ENCODE data around the gene AFF3. TPM values are rescaled to one million over a fixed set of nuclear protein-coding genes. Genes with fewer than 3 reads are reported as not detected.

The AFF3 gene
- total and polyA plus RNA-seq, 8 donors: 16.4 to 42.0 (median 21.4) TPM

DNA sequence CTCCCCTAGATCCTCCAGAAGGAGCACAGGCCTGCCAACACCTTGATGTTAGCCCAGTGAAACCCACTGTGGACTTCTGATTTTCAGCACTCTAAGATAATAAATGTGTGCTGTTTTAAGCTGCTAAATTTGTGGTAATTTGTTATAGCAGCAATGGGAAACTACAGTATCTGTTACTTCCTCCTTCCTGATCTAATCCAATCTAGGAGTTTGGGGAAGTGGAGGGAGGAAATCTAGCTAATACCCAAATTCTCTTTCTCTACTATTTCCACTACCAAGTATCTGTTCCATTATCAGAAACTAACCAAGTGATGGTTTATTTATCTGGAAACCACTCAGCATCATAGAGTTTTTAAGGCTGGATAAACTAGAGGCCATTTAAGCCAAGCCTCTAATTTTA, 64.9 kb downstream of the AFF3 start:
- H3K4me1 ChIP-seq: no peaks in the 10 kb centered on the region
- no peaks in the 10 kb centered on the region for H3K36me3 ChIP-seq
- no peak for DNase-seq
- TF ChIP-seq, protein P1, sequence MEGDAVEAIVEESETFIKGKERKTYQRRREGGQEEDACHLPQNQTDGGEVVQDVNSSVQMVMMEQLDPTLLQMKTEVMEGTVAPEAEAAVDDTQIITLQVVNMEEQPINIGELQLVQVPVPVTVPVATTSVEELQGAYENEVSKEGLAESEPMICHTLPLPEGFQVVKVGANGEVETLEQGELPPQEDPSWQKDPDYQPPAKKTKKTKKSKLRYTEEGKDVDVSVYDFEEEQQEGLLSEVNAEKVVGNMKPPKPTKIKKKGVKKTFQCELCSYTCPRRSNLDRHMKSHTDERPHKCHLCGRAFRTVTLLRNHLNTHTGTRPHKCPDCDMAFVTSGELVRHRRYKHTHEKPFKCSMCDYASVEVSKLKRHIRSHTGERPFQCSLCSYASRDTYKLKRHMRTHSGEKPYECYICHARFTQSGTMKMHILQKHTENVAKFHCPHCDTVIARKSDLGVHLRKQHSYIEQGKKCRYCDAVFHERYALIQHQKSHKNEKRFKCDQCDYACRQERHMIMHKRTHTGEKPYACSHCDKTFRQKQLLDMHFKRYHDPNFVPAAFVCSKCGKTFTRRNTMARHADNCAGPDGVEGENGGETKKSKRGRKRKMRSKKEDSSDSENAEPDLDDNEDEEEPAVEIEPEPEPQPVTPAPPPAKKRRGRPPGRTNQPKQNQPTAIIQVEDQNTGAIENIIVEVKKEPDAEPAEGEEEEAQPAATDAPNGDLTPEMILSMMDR (IDR thresholded peaks at IDR 0.05): no peak
- ATAC-seq: no peak
- no peaks in the 10 kb centered on the region for H3K27me3 ChIP-seq
- no peak overlapping the region for H3K27ac ChIP-seq
- no peaks in the 10 kb centered on the region for H3K9me3 ChIP-seq
- H3K4me3 ChIP-seq: no peak overlapping the region
- intact Hi-C loops (cut with DNase I): no loop called here

DNA sequence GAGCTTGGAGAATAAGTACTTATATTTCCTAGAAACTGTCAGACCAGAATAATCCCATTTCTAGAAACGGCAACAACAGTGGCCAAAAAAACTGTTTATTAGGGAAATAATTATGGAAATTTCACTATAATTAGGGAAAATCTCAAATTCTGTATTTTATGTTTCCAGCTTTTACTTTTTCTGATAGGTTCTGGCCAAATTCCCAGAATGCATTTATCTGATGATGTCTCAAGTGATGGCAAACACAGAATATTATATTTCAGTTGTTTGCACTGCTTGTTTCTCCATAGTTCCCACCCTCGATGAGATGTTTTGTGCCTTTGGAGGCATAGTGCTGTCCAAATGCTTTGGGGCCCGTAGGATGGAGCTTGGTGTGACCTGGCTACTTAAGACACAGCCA, 66.9 kb downstream of the AFF3 start:
- no peaks in the 10 kb centered on the region for H3K9me3 ChIP-seq
- ATAC-seq: no peak
- H3K4me3 ChIP-seq: no peak overlapping the region
- H3K27me3 ChIP-seq: no peaks in the 10 kb centered on the region
- H3K4me1 ChIP-seq: no peaks in the 10 kb centered on the region
- DNase-seq: peak in 1 of 4 donors; percentile 32
- TF ChIP-seq, protein P1 (IDR thresholded peaks at IDR 0.05): no peak
- H3K27ac ChIP-seq: no peak overlapping the region
- intact Hi-C loops (cut with DNase I): no loop called here
- H3K36me3 ChIP-seq: no peaks in the 10 kb centered on the region

DNA sequence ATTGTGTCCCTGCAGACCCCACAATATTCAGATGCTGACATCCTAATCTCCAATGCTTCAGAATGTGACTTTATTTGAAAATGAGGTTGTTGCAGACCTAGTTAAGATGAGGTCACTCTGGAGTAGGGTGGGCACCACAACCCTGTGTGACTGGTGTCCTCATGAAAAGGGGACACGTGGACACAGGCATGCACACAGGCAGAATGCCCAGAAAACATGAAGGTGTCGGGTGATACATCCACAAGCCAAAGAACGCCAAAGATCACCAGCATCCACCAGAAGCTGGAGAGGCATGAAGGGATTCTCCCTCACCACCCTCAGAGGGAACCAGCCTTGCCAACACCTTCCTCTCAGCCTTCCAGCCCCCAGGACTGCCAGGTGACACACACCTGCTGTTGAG, 69.3 kb downstream of the AFF3 start:
- ATAC-seq (no peak), DNase-seq (no peak)
- Histone ChIP-seq H3K27ac (no peak overlapping the region), H3K36me3 (no peaks in the 10 kb centered on the region), H3K27me3 (no peaks in the 10 kb centered on the region), H3K4me3 (no peak overlapping the region), H3K9me3 (no peaks in the 10 kb centered on the region), H3K4me1 (peaks cover 0 to 10% of the 10 kb centered on the region in 2 donors)
- intact Hi-C loops (cut with DNase I): no loop called here
- TF ChIP-seq, protein P1 (IDR thresholded peaks at IDR 0.05): no peak

DNA sequence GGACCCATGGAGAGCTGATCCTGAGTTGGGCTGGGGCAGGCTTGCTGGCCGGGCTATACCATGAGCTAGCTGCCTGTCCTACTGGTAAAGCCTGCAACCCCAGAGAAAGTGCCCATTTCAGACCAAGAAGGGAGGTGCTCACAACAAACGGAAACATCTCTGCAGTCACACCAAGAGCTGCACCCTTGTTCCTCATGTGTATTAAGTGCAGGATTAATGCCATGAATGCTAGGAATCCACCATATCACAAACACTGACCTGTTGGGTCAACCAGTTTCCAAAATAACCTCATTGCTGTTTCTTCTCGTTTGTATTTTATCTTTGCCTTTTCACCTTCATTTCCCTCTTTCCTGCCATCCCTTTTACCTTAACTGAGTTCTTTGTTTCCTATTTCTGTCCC, 69.9 kb downstream of the AFF3 start:
- no peak overlapping the region for H3K27ac ChIP-seq
- H3K4me1 ChIP-seq: peaks cover 0 to 10% of the 10 kb centered on the region in 2 donors
- TF ChIP-seq, protein P1 (IDR thresholded peaks at IDR 0.05): no peak
- H3K36me3 ChIP-seq: no peaks in the 10 kb centered on the region
- H3K27me3 ChIP-seq: no peaks in the 10 kb centered on the region
- no peaks in the 10 kb centered on the region for H3K9me3 ChIP-seq
- intact Hi-C loops (cut with DNase I): no loop called here
- no peak for ATAC-seq
- DNase-seq: no peak
- no peak overlapping the region for H3K4me3 ChIP-seq

DNA sequence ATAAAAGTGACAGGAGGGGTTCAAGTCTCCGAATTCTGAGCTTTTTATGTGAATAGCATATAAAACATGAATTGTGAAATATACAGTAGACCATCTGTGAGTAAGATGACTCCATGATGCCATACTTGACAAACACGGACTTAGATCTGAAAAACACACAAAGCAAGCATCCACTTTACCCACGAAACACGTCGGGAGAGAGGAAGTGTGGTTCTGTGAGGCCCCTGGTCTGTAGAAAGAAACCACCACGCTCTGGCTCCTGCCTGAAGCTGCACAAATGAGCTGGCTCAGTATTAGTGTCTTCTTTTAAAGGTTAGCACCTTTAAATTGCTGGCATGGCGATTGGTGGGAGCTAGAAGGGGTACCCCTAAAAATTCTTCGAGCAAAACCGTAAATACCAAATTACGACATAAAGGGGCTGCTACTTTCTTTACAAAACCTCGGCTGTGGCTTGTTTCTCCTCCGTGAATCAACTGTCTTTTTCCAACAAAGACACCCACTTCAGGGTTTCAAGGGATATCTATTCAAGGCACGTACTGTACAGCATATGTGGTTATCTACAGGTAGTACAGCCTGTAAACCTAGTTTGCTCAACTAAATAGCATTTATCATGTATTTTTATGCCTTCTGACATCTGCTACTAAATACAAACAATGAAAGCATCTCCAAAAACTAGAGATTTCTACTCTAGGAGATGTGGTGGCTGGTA, 70.9 kb downstream of the AFF3 start:
- intact Hi-C loops (cut with DNase I): no loop called here
- Histone ChIP-seq H3K27me3 (no peaks in the 10 kb centered on the region), H3K4me1 (peaks cover 3 to 15% of the 10 kb centered on the region in 2 donors), H3K9me3 (no peaks in the 10 kb centered on the region), H3K36me3 (no peaks in the 10 kb centered on the region), H3K4me3 (no peak overlapping the region), H3K27ac (no peak overlapping the region)
- TF ChIP-seq, protein P1 (IDR thresholded peaks at IDR 0.05): no peak
- no peak for DNase-seq
- no peak for ATAC-seq

Measured in left lung (tissue), 10 donors.